ENCODE data around the gene CNKSR1.
A peak's percentile ranks its signal among the peaks of the same experiment; 100 is the strongest.

Gene CNKSR1

DNA sequence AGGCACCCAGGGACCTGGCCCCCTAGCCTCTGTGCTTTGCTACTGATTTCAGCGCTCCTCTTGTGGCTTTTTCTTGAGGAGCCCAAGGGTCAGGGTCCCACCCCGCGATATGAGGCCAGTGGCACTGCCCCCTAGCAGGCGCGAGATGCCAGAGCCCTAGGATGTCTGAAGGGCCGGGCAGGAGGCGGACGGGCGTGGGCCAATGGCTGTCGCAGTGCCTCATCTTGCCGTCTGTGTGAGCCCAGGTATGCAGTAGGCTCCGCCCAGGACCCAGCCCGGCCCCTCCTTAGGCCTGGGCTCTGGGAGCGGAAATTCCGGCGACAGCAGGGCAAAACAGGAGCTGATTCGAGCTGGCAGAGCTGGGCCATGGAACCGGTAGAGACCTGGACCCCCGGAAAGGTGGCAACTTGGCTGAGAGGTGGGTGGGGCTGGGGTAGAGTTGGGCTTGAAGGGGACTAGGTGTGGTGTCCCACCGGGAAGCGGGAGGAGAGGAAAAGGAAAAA, at the start of gene CNKSR1:
Gene CNKSR1 (plus strand): TSS at position 310 of the 503 bp plus-strand sequence. CDS start 57 bp downstream, at position 367.
- DNase-seq, result no peak

DNA sequence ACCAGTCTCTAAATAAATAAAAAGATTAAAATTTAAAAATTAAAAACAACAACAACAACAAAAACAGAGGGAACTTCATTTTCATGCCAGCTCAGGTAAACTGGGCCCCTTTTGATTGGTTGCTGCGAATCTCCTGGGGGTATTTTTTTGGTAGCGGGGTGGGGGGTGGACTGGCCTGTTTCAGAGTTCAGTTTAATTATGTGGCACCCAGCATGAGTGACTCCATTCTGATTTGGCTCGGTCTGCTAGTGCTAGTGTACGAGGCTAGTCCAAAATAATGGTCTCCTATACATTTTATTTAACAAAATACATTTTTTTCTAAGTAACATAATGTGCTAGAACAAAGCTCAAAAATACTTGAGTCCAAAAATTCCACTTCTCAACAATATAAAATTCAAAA, 47.5 kb upstream of the CNKSR1 start:
- no peak for DNase-seq

GRCh38 chr1:26130695-26131094, 46.6 kb upstream of the CNKSR1 start:
- no peak for DNase-seq

GRCh38 chr1:26132128-26132833, 45.0 kb upstream of the CNKSR1 start:
- DNase-seq, result no peak

DNA sequence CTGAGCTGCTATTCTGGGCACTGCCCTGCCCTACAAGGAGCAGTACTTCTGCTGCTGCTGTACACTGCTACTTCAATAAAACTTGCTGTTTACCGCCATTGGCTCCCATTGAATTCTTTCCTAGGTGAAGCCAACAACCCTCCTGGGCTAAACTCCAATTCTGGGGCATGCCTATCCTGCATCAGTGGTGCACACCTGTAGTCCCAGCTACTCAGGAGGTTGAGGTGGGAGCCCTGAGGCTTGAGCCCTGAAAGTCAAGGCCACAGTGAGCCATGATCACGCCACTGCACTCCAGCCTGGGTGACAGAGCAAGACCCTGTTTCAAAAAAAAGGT, 44.5 kb upstream of the CNKSR1 start:
- DNase-seq, result no peak

GRCh38 chr1:26134466-26134865, 42.8 kb upstream of the CNKSR1 start:
- DNase-seq, result no peak

GRCh38 chr1:26138974-26139558, 38.2 kb upstream of the CNKSR1 start:
- DNase-seq, result no peak

- no peak for DNase-seq
These were observed 35.1 kb upstream of the CNKSR1 start for GRCh38 chr1:26142159-26142558.

GRCh38 chr1:26145041-26145959, 32.0 kb upstream of the CNKSR1 start:
- DNase-seq, result peak; percentile 58

- no peak for DNase-seq
These were observed 31.4 kb upstream of the CNKSR1 start for GRCh38 chr1:26145960-26146294.

DNA sequence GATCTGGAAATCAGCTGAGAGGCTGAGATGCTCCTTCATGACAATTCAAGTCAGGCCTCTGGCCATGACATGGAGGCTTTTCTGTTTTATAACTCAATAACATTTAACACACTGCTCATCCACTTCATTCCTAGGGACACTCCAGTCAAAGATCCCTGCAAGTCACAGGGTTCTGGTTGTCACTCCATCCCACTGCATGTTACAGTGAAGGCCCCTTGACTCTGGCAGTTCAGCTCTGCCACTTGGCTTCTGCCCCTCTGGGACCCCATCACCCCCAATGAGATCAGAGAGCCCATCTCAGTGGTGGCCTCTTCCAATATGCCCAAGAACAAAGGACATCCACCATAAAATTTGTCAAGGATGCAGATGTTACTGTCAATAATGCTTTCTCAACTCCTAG, 28.4 kb upstream of the CNKSR1 start:
- no peak for DNase-seq

- DNase-seq, result no peak
These were observed 23.2 kb upstream of the CNKSR1 start for GRCh38 chr1:26153966-26154532.

GRCh38 chr1:26154750-26155149, 22.5 kb upstream of the CNKSR1 start:
- DNase-seq, result no peak

DNA sequence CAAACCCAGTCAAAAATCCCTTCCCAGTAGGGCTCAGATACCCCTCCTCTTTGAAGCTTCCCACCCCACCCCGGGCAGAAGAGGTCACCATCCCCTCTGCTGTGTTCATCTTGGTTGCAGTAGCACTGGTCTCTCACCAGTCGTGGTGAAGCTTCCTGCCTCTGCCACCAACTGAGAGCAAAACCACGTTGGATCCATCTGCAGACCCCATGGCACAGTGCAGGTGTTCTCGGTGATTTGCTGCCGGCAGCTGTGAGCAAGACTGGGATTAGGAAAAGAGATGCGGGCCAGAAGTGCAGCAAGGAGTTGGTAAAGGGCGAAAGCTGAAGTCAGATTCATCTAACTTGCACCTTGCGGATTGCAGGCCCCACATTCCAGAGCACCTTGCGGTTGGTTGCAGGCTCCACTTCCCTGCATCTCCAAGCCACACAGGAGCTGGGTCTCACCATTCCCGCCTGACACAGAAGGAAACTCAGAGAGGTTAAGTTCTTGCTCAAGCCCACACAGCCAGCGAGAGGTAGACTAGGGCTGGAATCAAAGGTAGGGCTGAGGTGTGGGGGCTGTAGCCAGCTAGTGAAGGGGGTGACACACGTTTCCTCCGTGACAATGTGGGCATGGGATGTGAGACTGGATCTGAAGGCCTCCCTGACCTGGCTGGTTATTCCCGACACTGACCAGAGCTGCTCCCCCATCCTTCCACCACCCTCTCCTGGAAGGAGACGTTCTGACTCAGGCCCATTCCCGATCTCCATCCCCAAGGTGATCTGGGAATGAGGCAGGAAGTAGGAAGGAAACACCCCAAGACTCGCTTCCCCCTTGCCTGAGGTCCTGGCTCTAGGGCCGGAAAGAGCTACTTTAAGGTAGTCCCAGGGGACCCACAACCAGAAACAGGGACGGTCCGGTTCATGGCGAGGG, 21.7 kb upstream of the CNKSR1 start:
- no peak for DNase-seq

GRCh38 chr1:26156285-26157038, 20.8 kb upstream of the CNKSR1 start:
- no peak for DNase-seq

- DNase-seq, result no peak
These were observed 18.9 kb upstream of the CNKSR1 start for GRCh38 chr1:26158271-26158907.

GRCh38 chr1:26158908-26159742, 18.2 kb upstream of the CNKSR1 start, which contains the start of gene FAM110D:
TSS of gene FAM110D (plus strand) at chr1:26159079. CDS start at chr1:26161292, 2,213 bp downstream.
- no peak for DNase-seq

DNA sequence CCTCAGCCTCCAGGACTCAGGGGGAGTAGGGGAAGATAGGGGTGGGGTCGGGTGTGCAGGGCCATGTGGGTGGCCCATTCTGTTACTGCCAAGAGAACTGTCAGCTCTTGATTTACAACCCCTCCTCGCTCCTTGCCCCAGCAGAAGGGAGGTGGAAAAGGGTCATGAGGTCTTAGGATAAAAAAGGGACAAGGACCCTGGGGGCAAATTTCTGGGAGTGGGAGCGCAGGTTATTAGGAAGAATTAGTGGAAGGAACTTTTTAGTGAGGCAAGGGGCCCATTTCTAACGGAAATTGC, 17.6 kb upstream of the CNKSR1 start:
- no peak for DNase-seq

DNA sequence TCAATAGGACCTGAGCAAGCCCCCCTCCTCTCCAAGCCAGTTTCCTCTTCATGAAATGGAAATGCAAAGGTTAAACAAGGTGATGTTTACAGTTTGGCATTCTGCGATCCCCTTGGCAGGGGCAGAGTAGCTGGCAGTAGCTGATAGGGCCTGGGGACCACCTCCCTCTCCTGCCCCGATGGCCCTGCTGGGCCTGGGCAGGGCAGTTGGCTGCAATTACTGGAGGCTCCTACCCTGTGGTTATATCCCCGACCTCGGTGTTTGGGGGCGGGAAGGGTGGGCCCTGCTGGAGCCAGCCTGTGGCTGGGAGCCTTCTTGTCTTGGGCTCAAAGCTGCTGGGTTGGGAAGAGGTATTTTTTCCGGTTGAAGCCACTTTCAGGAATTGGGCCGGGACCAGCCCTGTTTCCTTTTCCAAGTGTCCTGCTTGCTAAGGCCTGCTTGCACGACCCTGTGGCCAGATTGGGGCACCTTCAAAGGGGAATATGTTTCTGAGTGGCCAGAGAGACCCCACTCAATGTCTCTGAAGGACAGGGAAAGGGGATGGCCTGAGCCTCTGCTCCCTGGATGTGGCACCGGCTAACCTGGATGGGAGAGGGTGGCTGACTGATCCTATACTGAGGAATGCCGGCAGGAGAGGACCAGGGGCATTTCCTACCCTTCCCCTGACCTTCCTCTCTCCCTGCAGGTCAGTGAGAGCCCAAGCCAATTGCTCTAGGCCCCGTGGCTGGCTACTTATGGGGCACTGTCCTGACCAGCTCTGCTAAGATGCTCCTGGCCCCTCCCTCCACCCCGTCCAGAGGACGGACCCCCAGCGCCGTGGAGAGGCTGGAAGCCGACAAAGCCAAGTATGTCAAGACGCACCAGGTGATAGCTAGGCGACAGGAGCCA, 16.5 kb upstream of the CNKSR1 start:
- no peak for DNase-seq
